ENCODE measurements around the gene WNT9A.

WNT9A gene

DNA sequence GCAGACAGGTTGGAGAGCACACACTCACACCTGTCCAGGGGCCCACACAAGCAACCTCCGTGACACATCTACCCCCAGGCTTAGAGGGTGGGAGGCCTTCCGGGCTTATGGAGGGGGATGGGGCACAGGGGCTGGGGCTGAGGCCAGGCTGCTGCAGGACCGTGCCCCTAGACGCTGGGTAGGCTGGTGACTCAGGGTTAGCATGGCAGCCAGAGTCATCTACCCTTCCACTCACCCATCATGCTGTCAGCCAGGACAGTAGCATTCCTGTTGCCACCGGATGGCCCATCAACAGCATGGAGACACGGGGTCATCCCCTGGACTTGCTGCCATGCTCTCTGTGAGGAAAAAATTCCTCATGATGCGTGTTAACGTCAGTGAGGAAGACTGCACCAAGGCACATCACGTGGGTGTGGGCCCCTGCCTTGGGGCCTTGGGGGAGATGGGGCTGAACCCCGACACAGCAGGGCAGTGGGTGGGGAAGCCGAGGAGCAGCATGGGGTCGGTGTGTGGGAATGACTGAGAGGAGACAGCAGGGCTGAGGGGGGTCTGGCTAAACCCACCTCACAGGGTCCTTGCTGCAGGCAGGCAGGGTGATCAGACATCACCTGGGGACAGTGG, 52.8 kb downstream of the WNT9A start:
- DNase-seq: no peak

DNA sequence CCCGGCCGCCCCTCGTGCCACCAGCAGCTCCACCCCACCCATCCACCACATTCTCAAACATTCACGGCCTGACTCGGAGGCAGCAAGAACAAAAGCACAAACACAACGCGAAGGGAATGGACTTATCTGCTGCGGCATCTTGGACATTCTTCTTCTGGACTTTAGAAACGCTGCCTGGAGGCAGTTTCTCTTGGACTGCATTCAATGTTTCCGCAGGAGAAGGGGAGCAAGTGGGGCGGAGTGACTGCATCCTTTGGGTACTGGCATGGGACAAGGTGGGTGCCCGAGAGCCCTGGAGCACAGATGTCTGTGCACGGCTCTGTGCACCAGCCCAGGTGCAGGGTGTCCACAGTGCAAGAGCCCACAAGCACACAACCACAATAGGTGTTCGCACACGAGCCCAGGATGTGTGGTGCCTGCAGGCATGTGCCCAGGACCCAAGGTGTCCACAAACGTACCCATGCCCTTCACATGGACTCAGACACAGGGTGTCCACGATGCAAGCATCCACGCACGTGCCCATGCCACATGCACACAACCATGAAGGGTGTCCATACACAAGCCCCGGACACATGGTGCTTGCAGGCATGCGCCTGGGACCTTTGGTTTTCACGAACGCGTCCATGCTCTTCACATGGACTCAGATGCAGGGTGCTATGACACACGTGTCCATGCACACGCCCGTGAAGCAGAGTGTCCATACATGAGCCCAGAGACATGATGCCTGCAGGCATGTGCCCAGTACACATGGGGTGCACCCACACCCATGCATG, 53.6 kb downstream of the WNT9A start:
- no peak for DNase-seq

GRCh38 chr1:227893300-227893948, 54.3 kb downstream of the WNT9A start:
- no peak for DNase-seq

DNA sequence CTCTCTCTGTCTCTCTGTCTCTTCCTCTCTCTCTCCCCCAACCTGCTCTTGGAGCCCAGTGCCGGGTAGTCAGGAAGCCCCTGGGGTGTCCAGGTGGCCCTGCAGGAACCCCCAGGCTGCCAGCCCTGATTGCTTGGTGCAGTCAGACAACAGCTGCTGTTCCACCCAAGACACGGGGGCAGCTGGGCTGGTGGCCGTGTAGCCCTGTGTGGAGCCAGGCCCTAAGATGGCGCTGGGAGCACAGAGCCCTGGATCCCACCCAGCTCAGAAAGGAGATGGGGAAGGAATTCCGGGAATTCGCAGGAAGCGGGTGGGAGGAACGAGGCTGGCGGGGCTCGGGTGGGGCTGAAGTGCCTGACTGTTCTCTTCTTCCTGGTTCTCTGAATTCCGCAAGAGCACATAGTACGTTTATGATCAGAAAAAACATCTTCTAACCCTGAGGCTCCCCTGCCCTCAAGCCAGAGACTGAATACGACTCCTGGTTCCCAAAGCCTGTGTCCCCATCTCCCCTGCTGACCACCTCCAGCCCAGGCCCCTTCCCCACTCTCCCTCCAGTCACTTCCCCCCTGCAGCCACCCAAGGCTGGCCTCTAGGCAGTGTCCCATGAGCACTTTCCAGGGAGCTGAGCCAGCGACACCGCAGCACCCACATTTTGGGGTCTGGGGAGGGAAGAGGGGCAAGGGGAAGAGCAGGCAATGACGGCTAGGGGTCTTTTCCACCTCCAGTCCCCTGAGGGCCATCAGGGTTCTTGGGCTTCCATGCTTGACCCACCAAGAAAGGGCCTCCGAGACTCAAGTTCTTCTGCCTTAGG, 55.0 kb downstream of the WNT9A start:
- DNase-seq: no peak

GRCh38 chr1:227891955-227892488, 55.7 kb downstream of the WNT9A start:
- no peak for DNase-seq

DNA sequence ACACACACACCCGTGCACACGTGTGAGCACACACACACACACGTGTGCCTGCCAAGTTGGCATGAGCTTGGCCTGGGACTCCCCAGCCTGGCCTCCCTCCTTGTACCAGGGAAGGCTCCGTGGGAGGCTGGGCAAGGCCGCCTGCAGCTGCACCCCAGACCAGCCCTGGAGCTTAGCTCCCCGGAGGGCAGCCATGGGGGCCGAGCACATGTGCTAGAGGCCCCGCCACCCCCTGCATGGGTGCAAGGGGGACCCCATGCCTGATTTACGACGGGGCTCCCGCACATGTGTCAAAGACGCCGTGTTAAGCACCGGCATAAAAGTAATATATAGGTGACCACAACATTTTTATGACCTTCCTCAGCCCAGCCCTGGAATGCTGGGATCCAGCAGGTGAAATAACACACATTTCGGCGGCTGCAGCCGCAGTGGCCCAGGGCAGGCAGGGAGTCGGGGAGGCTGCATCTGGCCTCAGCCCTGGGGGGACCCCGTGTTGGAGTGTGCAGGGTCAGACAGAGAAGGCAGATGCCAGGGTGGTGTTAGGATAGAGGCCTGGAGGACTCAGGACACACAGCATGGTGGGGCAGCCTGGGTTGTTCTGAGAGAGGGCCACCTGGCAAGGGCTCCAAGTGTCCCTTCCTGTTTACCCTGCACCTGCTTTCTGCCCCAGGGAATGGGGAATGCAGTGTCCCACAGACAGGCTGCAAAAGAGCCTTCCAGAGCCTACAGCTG, 56.3 kb downstream of the WNT9A start:
- no peak for DNase-seq

GRCh38 chr1:227890451-227891222, 57.1 kb downstream of the WNT9A start:
- no peak for DNase-seq

GRCh38 chr1:227889863-227890405, 57.8 kb downstream of the WNT9A start:
- no peak for DNase-seq

- no peak for DNase-seq
Observed at GRCh38 chr1:227889047-227889862, 58.5 kb downstream of the WNT9A start.

- no peak for DNase-seq
Observed at GRCh38 chr1:227888404-227889046, 59.2 kb downstream of the WNT9A start.

GRCh38 chr1:227887697-227888403, 59.9 kb downstream of the WNT9A start:
- DNase-seq: no peak

- DNase-seq: no peak
Observed at GRCh38 chr1:227886993-227887696, 60.6 kb downstream of the WNT9A start.

GRCh38 chr1:227886503-227886961, 61.2 kb downstream of the WNT9A start:
- no peak for DNase-seq

DNA sequence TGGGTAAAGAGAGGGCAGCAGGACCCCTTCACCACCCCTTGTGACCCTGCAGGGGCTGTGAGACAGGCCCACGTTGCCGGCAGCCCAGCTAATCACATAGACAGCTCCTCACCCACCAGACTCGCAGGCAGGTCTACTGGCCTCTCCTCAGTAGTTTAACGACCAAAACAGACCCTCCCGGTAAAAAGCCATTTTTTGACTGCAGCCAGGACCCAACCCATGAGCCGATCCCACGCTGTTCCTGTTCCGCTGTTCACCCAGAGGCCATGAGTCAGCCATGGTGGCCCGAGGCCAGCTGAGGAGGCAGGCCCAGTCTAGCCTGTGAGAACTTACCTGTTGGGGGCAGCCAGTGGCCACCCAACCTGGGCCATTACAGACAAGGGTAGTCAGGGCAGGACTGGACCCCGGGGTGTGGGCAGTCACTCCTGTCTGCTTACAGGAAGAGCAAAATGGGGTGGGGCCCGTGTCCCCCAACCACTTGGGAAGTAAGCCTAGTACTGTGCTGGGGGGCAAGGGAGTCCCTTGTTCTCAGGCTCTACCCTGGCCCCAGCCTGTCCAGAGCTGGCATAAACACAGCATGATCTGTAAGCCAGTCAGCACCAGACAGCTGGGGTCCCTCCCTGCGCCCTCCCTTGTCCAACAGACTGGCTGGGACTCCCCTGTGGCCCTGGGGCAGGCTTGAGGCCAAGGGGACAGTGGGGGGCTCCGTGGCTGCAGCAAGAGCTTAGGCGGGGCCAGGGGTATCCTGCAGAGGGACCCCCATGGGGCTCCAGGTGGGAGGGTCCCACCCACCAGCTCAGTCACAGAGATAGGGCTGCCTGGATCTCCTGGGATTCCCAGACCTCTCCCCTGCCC, 61.9 kb downstream of the WNT9A start:
- no peak for DNase-seq

DNA sequence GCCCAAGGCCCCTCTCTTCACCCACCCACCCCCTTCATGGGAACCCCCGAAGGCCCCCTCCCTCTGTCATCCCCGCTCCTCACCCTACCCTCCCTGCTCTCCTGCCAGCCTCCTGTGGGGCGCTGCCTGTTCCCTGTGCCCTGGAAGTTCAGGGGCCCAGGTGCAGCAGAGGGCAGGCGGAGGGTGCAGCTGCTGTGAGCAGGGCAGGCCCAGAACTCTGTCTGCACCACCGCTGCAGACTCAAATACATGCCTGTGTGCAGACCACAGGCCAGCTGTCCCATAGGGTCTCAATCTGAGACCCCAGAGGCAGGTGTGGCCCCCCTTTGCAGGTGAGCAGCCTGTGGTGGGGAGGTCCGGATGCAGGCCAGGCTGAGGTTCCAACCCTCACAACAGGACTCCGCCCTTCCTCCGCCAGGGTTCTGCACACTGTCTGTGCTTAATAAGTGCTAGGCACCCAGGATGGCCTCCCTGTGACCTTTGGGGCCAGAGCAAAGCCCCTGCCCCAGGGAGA, 62.5 kb downstream of the WNT9A start:
- no peak for DNase-seq

GRCh38 chr1:227884370-227885134, 63.2 kb downstream of the WNT9A start:
- no peak for DNase-seq
